ENCODE measurements around the gene ABI3. TPM values are rescaled to one million over a fixed set of nuclear protein-coding genes. Genes with fewer than 3 reads are reported as not detected.

ABI3 gene
- total and polyA plus RNA-seq, 2 experiments from 2014 or later = 0.24 TPM; not detected in 1

Other genes with a start within 250 kb of the ABI3 start
- not detected in 2 replicates for gene GIP, start 242.1 kb upstream of the ABI3 start, total RNA-seq
- gene GIP, start 242.1 kb upstream of the ABI3 start, polyA plus RNA-seq = 0.66 TPM in 1 of 2 replicates, not detected in the other
- gene IGF2BP1, start 213.3 kb upstream of the ABI3 start, total RNA-seq = 55.1 and 74.0 TPM in 2 replicates
- gene IGF2BP1, start 213.3 kb upstream of the ABI3 start, polyA plus RNA-seq = 18.7 and 41.7 TPM in 2 replicates
- not detected in 2 replicates for gene B4GALNT2, start 77.9 kb upstream of the ABI3 start, total RNA-seq
- gene B4GALNT2, start 77.9 kb upstream of the ABI3 start, polyA plus RNA-seq = not detected in 2 replicates
- gene GNGT2, start 133 bp upstream of the ABI3 start, total RNA-seq = not detected in 2 replicates
- not detected in 2 replicates for gene GNGT2, start 133 bp upstream of the ABI3 start, polyA plus RNA-seq
- gene PHOSPHO1, start 20.1 kb downstream of the ABI3 start, total RNA-seq = not detected in 2 replicates
- gene PHOSPHO1, start 20.1 kb downstream of the ABI3 start, polyA plus RNA-seq = not detected in 2 replicates
- 30.0 and 48.5 TPM in 2 replicates for gene ZNF652, start 151.5 kb downstream of the ABI3 start, total RNA-seq
- gene ZNF652, start 151.5 kb downstream of the ABI3 start, polyA plus RNA-seq = 27.4 and 42.6 TPM in 2 replicates
- gene PHB1, start 204.2 kb downstream of the ABI3 start, total RNA-seq = 134 and 215 TPM in 2 replicates
- gene PHB1, start 204.2 kb downstream of the ABI3 start, polyA plus RNA-seq = 252 and 337 TPM in 2 replicates

Measured in cardiac muscle cell (in vitro differentiated cells and primary cell).